ENCODE measurements around the gene AP2M1.

DNA sequence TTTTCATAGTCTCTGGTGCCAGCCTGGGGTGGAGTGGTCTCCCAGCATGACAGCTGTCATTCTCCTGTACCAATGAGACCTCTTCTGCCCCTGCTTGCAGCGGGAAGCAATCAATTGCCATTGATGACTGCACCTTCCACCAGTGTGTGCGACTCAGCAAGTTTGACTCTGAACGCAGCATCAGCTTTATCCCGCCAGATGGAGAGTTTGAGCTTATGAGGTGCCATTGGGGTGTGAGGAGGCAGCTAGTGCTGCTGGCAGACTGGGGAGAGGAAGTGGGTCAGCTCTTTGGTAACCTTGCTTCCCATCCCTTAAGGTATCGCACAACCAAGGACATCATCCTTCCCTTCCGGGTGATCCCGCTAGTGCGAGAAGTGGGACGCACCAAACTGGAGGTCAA is 6.9 kb downstream of the AP2M1 start:
- TF ChIP-seq, protein P1, sequence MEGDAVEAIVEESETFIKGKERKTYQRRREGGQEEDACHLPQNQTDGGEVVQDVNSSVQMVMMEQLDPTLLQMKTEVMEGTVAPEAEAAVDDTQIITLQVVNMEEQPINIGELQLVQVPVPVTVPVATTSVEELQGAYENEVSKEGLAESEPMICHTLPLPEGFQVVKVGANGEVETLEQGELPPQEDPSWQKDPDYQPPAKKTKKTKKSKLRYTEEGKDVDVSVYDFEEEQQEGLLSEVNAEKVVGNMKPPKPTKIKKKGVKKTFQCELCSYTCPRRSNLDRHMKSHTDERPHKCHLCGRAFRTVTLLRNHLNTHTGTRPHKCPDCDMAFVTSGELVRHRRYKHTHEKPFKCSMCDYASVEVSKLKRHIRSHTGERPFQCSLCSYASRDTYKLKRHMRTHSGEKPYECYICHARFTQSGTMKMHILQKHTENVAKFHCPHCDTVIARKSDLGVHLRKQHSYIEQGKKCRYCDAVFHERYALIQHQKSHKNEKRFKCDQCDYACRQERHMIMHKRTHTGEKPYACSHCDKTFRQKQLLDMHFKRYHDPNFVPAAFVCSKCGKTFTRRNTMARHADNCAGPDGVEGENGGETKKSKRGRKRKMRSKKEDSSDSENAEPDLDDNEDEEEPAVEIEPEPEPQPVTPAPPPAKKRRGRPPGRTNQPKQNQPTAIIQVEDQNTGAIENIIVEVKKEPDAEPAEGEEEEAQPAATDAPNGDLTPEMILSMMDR (IDR thresholded peaks at IDR 0.05 in 2 of 3, conservative IDR thresholded peaks at IDR 0.05 in 1 of 3; ENCODE audit: borderline replicate concordance in 1 of 3, insufficient read depth in 1 of 3, low read depth in 2 of 3, low read length in 2 of 3) = no peak
- TF ChIP-seq EZH2 (IDR thresholded peaks at IDR 0.05) = no peak

Data from HCT116 (cell line).